Peyer's patch (tissue), 4 donors: ENCODE results near the gene CARNS1.

Experiments used
- POLR2A ChIP-seq, 2 donors: fragments of 450-650 bp; IDR thresholded peaks; one replicate each; pipeline ENCODE4 v1.5.1; 2017; ENCODE audit warnings: antibody characterized with exemption in 2 of 2, mild to moderate bottlenecking in 2 of 2, moderate library complexity in 2 of 2
- TF ChIP-seq, protein P1 (sequence below), 6 experiments: fragments of 450-650 bp in 4 of 6; fragments of 200-600 bp in 2 of 6; sonication (generic) in 1 of 6; IDR thresholded peaks; one replicate each; pipeline ENCODE4 v1.5.1; 2017 to 2019; ENCODE audit warnings: antibody characterized with exemption in 6 of 6, mild to moderate bottlenecking in 3 of 6, moderate library complexity in 1 of 6

DNA sequence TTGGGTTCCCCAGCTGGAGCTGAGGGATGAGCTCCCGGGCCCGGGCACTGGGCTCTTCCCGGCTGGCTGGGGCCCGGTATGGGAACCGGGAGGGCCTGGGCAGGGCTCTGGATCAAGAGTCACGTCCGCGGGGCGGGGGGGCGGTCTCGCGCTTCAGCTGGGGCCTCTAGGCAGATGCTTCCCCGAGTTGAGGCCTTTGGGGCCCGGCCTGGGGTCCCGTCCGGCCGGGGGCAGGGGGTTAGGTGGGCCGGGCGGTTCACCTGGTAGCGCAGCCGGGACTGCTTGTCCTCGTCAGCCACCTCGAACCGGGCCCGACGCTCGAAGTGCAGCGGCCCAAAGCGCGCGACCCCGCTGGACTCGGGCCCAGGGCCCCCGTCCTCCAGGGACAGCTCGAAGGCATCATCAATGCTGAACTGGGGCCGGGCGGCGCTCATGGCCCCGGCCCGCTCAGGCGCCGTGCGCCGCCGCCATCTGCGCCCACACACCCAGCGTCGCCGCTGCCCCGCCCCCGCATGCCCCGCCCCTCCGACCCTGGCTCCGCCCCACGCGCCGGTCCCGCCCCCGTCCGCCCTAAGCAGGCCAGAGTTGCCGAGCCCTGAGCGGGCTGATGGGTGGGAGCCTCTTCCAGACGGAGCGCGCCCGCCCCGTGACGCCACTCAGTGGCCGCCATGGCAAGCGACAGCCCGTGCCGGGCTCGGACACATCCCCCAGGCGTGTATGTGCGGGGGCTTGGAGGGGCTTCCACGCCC is 53.5 kb downstream of the CARNS1 start, which contains the start of gene TMEM134:
- TF ChIP-seq, protein P1, sequence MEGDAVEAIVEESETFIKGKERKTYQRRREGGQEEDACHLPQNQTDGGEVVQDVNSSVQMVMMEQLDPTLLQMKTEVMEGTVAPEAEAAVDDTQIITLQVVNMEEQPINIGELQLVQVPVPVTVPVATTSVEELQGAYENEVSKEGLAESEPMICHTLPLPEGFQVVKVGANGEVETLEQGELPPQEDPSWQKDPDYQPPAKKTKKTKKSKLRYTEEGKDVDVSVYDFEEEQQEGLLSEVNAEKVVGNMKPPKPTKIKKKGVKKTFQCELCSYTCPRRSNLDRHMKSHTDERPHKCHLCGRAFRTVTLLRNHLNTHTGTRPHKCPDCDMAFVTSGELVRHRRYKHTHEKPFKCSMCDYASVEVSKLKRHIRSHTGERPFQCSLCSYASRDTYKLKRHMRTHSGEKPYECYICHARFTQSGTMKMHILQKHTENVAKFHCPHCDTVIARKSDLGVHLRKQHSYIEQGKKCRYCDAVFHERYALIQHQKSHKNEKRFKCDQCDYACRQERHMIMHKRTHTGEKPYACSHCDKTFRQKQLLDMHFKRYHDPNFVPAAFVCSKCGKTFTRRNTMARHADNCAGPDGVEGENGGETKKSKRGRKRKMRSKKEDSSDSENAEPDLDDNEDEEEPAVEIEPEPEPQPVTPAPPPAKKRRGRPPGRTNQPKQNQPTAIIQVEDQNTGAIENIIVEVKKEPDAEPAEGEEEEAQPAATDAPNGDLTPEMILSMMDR (IDR thresholded peaks at IDR 0.05), result peak; percentile 50 to 69 (median 60)
- peak; percentile 73 to 78 for TF ChIP-seq POLR2A (IDR thresholded peaks at IDR 0.05)
